IPS DF 4.7 (cell line): ENCODE results near the gene POLE3.
A peak's percentile ranks its signal among the peaks of the same experiment; 100 is the strongest.
"Not testable (repeated sequence)": the region's sequence is repeated elsewhere in the genome, so short reads cannot be mapped to it uniquely, and the experiment has no call there.

ENCODE experiments used
- DNase-seq: peaks from one replicate; pipeline ENCODE4 v3.0.0-alpha.2; 2013; ENCODE audit warnings: low spot score; ENCODE audit errors: extremely low read depth

POLE3 gene

DNA sequence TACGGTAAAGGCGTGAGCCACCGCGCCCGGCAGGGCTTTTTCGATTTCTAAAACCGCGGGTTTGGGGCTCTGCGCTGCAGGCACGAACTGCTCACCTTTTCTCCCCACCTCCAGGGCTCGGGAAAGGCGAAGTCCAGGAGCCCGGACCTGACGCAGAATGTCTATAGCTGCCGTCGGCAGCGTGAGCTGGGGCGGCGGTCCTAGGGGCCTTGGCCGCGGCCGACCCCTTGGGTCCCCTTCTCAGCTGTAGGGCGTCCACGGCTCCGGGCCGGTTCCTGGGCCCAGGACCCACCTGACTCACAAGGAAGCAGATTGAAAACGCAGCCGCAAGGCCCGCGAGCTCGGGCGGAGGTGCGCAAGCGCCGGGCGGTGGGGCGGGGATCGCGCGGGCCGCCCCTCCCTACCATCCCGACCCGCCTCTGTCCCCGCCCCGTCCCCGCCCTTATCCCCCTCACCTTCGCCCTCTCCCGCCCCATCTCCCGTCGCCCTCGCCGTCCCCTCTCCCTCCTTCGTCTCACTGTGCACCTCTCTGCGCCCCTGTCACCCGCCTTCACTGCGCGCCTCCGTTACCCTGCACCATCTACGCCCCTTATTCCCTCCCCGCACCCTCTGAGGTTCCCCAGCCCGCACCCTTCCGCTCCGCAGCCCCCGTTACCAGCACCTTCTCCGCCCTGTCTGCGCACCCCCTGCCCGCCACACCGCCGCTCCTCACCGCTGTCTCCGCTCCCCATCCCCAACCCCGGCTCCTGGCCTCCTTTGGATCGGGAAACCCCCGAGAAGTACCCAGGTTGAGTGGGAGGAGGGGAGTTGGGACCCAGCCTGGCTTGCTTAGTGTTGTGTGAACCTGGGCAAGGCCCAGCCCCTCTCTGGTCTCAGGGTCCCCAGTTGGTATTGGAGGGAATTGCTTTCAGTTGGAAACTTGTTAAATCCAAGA, 33.6 kb downstream of the POLE3 start, which contains the start of gene HDHD3:
Gene HDHD3 (minus strand): TSS at position 353 of the 934 bp plus-strand sequence. CDS start 2,632 bp downstream, outside the sequence.
- peak; percentile 38 for DNase-seq

DNA sequence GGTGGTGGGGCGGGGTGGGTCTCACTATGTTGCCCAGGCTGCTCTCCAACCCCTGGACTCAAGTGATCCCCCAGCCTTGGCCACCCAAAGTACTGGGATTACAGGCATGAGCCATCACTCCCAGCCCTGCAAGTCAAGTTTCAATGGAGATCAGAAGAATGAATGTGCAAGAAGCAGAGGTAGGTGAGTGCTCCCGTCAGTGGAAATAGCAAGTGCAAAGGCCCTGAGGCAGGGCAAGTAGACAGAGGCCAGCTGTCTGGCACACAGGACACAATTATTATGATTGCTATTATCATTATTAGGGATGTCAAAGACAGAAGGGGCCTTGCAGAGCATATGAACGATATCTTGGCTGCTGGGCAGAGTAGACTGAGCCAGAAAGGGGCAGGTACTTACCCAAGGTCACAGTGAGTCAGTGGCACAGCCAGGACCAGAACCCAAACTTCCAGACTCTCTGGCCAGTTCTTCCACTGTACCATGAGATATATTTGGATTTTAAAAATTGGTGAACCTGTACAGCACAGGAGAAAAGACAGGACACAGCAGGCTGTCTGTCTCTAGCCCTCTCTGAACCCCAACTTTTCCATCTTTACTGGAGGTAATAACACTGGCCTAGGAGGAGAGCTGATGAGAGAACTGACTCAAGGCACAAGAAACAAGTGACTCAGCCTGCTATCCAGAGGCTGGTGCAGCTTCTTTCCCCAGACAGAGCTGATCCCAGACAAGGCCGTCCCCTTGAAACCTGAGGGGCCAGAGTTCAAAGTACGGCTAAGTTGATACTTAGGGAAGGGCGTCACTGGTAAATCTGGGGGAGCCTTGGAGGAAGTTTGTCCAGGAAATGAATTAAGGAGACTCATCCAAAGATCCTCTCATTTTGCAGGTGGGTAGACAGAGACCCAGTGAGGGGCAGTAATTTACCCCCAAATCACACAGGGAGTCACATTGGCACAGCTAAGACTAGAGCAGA, 35.1 kb downstream of the POLE3 start:
- DNase-seq: no peak

DNA sequence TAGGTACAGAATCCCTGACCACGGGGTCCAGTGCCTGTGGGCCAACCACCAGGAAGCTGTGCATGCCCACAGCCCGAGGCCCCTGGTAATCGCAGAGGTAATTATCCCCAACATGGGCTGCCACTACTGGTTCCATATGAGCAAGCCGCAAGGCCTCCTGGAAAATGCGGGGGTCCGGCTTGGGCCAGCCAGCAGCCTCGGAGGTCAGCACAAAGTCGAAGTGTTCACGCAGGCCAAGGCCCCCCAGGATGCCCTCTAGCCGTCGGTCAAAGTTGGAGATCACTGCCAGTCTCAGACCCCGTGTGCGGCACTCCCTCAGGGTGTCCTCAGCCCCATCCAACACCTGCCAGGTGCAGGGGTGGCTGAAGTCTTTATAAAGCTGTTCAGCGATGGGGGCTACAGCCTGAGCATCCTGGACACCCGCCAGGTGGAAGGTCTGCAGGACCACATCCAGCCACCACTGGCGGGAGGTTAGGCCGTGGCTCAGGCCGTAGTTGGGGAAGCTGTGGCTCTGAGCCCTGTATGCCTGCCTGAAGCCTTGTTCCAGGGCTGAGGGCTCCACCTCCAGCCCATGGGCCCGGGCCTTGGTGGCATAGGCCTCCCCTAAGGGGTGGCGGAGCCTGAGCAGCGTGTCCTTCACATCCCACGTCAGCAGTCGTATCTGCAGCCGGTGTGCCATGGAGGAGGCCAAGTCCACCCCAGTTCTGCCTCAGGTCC, 36.6 kb downstream of the POLE3 start:
- DNase-seq: no peak

DNA sequence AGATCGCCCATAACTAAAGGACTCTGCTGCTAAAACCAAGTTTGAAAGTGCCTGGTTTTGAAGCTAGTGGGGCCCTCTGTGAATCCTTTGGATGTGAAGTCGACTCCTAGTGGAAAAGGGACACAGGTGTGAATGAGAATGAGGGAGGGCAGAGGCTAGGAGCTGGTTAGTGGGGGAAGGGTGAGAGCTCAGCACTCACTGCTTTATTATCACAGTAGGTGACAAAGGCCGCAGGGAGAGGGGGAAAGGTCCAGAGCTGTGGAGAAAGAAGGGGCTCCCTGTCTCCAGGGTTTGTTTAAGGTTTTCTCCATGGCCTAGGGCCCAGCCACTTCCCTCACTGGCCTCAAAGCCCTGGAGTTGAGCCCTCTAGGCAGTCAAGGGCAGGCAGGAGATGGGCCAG, 37.2 kb downstream of the POLE3 start:
- DNase-seq: no peak

DNA sequence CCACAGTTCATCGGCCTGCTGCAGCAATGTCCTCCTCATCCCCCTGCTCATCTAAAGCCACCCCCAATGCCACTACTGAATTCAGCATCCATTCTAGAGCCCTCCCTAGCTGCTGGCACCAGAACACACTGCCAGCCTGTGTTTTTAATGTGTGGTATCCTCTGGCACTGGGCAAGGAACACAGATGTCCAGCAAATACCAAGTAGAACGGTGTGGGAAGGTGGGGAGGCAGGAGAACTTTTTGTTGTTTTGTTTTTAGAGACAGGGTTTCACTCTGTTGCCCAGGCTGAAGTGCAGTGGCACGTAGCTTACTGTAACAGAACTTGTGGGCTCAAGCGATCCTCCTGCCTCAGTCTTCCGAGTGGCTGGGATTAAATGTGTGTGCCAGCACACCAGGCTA, 38.4 kb downstream of the POLE3 start:
- no peak for DNase-seq

DNA sequence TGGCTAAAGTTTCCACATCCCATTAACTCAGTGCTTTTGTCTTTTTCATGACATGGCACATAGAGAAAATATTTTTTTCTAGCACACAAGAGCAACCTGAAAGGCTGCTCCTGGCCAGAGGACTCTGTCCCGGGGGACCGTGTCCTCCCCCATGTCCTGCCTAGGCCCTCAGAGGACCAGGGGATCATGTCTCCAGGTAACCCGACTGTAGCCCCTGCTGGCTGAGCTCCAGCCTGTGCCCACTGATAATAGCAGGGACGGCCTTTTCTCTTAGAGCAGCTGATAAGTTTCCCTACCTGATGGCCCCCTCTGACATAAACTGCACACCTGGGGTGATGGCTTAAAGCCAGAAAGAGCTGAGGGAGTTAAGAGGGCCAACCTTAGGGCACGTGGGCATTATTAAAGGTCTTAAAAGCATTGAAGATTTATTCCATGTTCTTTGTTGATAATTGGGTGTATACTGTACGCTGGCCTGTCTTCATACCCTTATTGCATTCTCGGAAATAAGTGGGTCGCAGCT, 39.6 kb downstream of the POLE3 start:
- DNase-seq: no peak

DNA sequence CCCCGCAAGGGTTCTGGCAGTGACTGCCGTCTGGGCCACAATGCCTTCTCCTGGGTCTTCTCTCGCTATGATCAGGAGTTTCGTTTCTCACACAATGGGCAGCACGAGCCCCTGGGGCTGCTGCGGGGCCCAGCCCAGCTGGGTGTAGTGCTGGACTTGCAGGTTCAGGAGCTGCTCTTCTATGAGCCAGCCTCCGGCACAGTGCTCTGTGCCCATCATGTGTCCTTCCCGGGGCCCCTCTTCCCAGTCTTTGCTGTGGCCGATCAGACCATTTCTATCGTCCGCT, 40.7 kb downstream of the POLE3 start:
- no peak for DNase-seq

DNA sequence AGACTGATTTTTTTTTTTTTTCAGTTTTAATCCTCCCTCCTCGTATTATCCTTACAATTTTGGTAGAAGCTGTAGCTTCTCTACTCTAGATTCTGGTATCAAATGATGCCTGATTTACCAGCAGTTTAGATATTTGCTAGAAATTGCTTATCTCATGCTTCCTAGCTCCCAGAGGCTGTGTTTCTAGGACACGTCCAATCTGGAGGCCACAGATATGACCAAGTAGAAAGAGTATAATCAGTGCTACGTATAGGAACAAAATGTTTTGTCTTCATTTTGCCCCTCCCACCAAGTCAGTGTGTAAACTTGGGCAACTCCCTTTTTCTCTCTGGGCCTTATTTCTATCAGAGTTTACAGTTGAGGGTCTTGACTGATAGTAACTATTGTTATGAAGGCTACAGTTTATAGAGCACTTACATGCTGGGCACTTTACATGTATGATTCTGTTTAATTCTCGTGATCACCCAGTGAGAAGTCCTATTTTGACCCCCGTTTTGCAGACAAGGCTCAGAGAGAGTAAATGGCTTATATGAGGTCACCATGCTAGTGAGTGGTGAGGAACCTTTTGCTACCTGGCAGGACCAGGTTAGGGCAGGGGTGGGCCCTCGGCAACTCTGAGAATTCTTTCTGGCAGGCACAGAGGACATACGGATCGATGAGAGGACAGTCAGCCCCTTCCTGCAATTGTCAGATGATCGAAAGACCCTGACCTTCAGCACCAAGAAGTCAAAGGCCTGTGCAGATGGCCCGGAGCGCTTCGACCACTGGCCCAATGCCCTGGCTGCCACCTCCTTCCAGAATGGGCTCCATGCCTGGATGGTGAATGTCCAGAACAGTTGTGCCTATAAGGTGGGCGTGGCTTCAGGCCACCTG, 41.3 kb downstream of the POLE3 start:
- no peak for DNase-seq

DNA sequence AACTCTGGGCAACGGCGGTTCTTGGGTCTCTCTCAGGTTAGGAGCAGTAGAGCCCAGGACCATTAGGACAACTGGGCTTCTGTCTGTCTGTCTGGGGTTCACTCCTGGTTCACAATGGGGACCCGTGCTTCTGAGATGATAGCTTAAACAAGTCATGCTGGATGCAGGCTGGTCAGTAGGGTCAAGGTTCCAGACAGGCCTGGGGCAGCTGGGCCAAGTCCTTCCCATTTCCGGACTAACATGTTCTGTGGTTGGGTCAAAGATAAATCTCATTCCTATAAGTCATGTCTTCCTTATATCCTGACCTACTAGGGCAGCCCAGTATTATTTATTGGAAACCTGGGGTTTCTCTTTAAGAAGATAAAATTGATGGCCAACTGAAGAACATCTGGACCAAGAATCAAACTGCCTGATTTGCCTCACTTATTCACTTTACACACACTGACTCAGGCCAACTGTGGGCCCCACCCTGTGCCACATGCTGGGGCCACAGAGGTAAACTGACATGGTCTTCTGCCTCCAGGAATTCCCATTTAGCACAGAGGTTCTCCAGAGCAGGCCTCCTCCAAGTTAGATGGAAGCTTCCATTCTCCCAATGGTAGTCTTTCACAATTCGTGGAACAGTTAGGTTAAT, 42.0 kb downstream of the POLE3 start:
- DNase-seq: no peak

DNA sequence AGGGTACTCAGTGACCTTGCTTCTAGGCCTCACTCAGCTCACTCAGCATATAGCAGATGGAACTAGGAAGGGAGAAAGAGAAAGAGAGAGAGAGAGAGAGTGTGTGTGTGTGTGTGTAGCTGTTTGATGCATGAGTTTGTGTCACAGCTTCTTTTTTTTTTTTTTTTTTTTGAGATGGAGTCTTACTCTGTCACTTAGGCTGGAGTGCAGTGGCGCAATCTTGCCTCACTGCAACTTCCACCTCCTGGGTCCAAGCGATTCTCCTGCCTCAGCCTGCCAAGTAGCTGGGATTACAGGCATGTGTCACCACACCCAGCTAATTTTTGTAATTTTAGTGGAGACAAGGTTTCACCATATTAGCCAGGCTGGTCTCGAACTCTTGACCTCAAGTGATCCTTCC, 44.8 kb downstream of the POLE3 start:
- not testable (repeated sequence) for DNase-seq

DNA sequence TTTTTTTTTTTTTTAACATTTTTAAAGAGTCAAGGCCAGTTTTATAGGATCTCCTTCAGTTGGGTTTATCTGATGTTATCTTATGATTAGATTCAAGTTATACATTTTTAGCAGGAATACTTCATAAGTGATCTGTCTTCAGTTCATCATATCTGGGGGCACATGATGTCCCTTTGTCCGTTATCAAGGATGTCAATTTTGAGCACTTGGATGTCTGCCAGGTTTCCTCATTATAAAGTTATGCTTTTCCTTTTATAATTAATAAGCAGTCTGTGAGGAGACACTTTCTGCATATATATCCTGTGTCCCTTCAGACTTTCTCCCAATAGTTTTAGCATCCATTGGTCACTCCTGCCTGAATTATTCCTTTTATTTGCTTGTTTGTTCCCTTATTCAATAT, 45.5 kb downstream of the POLE3 start:
- no peak for DNase-seq

DNA sequence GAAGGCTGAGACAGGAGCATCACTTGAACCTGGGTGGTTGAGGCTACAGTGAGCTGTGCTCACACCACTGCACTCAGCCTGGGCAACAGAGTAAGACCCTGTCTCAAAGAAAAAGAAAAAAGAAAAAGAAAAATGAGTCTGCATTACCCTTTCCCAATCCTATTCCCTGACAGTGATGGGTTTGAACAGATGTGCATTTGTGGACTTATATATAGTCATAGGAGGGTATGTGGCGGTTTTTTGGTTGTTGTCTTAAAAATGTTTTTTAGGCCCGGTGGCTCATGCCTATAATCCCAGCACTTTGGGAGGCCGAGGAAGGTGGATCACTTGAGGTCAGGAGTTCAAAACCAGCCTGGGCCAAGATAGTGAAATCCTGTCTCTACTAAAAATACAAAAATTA, 47.1 kb downstream of the POLE3 start:
- no peak for DNase-seq

DNA sequence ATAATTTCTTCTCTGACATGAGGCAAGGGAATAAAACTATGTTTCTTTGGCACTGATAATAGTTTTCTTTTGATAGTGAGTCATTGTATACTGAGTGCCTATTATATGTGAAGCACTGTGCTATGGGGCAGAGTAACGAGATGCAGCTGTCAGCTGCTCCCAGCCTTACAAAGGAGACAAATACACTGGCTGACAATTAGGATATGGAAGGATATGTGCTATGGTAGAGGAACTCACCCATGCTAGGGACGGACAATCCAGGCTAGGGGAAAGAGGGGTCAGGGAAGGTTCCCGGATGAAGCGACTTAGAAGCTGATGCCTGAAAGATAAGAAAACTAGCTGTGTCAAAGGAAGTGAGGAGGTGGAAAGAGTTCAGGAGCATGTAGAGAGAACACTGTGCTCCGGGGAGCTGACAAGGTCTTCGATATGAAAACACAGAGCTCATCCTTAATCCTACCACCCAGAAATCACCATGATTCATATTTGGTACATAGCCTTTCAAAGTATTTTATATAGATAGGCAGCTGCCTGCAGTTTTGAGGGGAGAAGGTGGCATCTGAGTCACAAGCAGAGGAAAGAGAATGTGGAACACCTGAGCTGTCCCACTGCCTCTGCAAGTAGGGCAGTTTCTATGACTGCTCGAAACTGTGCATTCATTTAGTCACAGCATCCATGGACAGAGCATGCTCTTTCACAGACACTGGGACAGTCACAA, 49.0 kb downstream of the POLE3 start:
- DNase-seq: no peak

DNA sequence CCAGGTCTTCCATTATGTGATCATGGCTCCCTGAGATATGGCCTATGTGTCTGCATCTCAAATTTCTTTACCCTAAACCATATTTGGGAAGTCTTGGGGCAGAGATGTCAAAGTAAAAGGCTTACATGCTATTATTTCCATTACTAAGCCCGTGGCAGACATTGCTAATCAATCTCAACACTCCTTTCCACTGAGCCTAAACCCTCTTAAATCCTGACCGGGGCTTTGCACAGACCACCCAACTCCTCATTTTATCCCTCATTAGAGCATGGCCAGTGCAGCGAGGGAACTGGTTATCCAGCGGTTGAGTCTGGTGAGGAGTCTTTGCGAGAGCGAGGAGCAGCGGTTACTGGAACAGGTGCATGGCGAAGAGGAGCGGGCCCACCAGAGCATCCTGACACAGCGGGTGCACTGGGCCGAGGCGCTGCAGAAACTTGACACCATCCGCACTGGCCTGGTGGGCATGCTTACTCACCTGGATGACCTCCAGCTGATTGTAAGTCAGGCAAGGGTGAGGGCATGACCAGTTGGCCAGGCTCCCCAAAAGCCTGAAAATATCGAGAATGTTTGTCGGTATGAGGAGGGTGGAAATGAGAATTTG, 50.1 kb downstream of the POLE3 start:
- DNase-seq: no peak

DNA sequence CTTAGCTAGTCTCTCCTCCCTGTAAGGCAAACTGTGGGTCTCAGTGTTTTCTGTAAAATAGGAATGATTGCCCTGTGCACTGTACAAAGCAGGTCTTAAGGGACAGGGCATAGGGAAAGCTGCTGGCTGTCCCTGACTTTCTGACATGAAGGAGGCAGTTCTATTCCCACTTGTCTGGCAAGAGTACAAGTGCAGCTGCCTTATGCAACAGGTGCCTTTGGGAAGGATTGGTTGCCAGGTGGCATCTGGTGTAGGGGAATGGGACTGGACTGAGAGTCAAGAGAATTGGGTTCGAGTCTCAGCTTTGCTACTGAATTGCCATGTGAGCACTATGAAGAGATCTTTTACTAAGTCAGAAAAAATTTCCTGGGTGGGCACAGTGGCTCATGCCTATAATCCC, 51.1 kb downstream of the POLE3 start:
- DNase-seq: no peak
